Caco-2 (cell line): ENCODE data around the gene CARD18. TPM values are rescaled to one million over a fixed set of nuclear protein-coding genes. Genes with fewer than 3 reads are reported as not detected.
"Not testable (repeated sequence)": the region's sequence is repeated elsewhere in the genome, so short reads cannot be mapped to it uniquely, and the experiment has no call there.

ENCODE experiments used
- BruUV-seq: library from RNA; stranded (reverse); fragments of 400-500 nt; replicated peaks from 2 replicates; lab custom pipeline; 2021; lab: Mats Ljungman, UMichigan
- CTCF ChIA-PET: fragments of 300-600 bp; sonication (Branson Sonifier 250); formaldehyde crosslinking; loops from one replicate; lab custom pipeline; 2022; ENCODE audit warnings: antibody characterized with exemption; lab: Charles Lee
- POLR2A ChIA-PET: fragments of 300-600 bp; sonication (Branson Sonifier 250); formaldehyde crosslinking; loops from one replicate; lab custom pipeline; 2022; ENCODE audit warnings: antibody characterized with exemption; lab: Charles Lee
- DNase-seq, 2 experiments: peaks; one replicate each; pipeline versions ENCODE4 v3.0.0 to v3.0.0-alpha.2; 2020 to 2022
- H3K27me3 ChIP-seq: replicated peaks from 2 replicates; pipeline ENCODE4 v1.6.0; 2011; ENCODE audit warnings: low read length; ENCODE audit not compliant: control insufficient read depth, insufficient read depth
- H3K36me3 ChIP-seq: 2 replicates; pipeline ENCODE4 v1.5.1; 2011; ENCODE audit warnings: low read length; ENCODE audit not compliant: control insufficient read depth, insufficient read depth
- H3K4me1 ChIP-seq: fragments of 250-450 bp; sonication (Bioruptor Pico); 2 replicates; pipeline ENCODE4 v1.5.1; 2020; ENCODE audit warnings: mild to moderate bottlenecking
- H3K4me3 ChIP-seq: 2 replicates; pipeline ENCODE4 v1.5.1; 2011; ENCODE audit warnings: low read depth, mild to moderate bottlenecking, control low read depth, low read length
- H3K9me3 ChIP-seq: fragments of 250-450 bp; sonication (Bioruptor Pico); 2 replicates; pipeline ENCODE4 v1.5.1; 2020; ENCODE audit warnings: mild to moderate bottlenecking, moderate library complexity
- H3K27ac Mint-ChIP-seq: one replicate; pipeline ENCODE4 v1.8.0; 2022; ENCODE audit warnings: mixed read lengths; ENCODE audit not compliant: unreplicated experiment
- H3K27me3 Mint-ChIP-seq: one replicate; pipeline ENCODE4 v1.8.0; 2022; ENCODE audit warnings: mixed read lengths; ENCODE audit not compliant: insufficient read depth, unreplicated experiment
- H3K36me3 Mint-ChIP-seq: one replicate; pipeline ENCODE4 v1.8.0; 2022; ENCODE audit warnings: mild to moderate bottlenecking, mixed read lengths; ENCODE audit not compliant: insufficient read depth, unreplicated experiment
- H3K4me1 Mint-ChIP-seq: one replicate; pipeline ENCODE4 v1.8.0; 2022; ENCODE audit warnings: low read depth, mixed read lengths; ENCODE audit not compliant: unreplicated experiment
- H3K4me3 Mint-ChIP-seq: one replicate; pipeline ENCODE4 v1.8.0; 2022; ENCODE audit warnings: mild to moderate bottlenecking, moderate library complexity, mixed read lengths; ENCODE audit not compliant: unreplicated experiment
- H3K9me3 Mint-ChIP-seq: one replicate; pipeline ENCODE4 v1.8.0; 2022; ENCODE audit warnings: mixed read lengths; ENCODE audit not compliant: unreplicated experiment
- intact Hi-C: fragments of 100-400 bp; cut with micrococcal nuclease; formaldehyde crosslinking; loops from one replicate; pipeline ENCODE4 v1.10.0; 2022; ENCODE audit not compliant: unreplicated experiment
- total RNA-seq: library from RNA; stranded (reverse); gene quantifications from 2 replicates; pipeline ENCODE4 v1.2.3, GENCODE V29; 2022
- TF ChIP-seq, protein P1 (sequence below), 2 experiments: fragments of 200-600 bp in 1 of 2; IDR thresholded peaks; 1 replicate in 1 of 2; 2 replicates in 1 of 2; pipeline versions ENCODE4 v1.5.1 to v1.8.0; 2011 to 2022; ENCODE audit warnings: antibody characterized with exemption in 1 of 2, control low read depth in 1 of 2, inconsistent platforms in 1 of 2, low read depth in 1 of 2, low read length in 1 of 2, mild to moderate bottlenecking in 1 of 2, moderate library complexity in 1 of 2; ENCODE audit not compliant: insufficient read depth in 1 of 2, severe bottlenecking in 1 of 2, unreplicated experiment in 1 of 2

CARD18 gene
- total RNA-seq, 1 experiment from 2014 or later, result not detected

DNA sequence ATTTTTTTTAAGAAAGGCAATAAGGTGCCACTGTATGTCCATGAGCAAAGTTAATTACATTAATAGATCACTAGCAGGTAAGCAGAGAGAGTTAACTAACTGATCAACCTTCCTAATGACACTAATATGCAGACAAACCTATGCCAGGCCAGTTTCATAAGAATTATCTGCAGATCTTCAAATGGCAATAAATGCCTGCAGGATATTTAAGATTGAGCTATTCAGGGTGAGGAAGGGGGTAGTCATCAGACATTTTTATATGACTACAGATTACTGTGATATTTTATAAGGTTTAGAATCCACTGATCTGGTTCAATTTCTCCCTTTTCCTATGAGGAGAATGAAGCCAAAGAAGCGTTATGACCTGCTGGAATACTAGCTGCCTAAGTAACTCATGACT, 30.2 kb downstream of the CARD18 start:
- H3K4me3 ChIP-seq, result no peak overlapping the region
- H3K36me3 ChIP-seq, result no peaks in the 10 kb centered on the region
- Mint-ChIP-seq H3K36me3 (no peaks in the 10 kb centered on the region), H3K27me3 (no peaks in the 10 kb centered on the region), H3K4me3 (no peak overlapping the region), H3K4me1 (peaks cover 6% of the 10 kb centered on the region), H3K9me3 (no peaks in the 10 kb centered on the region), H3K27ac (no peak overlapping the region)
- ChIA-PET CTCF (no interaction called here), POLR2A (no interaction called here)
- 0 out of 2 replicates have a peak, but pooled peaks cover 4% of the 10 kb centered on the region for H3K4me1 ChIP-seq
- BruUV-seq, result no TSS peak
- H3K9me3 ChIP-seq, result no peaks in the 10 kb centered on the region
- TF ChIP-seq, protein P1, sequence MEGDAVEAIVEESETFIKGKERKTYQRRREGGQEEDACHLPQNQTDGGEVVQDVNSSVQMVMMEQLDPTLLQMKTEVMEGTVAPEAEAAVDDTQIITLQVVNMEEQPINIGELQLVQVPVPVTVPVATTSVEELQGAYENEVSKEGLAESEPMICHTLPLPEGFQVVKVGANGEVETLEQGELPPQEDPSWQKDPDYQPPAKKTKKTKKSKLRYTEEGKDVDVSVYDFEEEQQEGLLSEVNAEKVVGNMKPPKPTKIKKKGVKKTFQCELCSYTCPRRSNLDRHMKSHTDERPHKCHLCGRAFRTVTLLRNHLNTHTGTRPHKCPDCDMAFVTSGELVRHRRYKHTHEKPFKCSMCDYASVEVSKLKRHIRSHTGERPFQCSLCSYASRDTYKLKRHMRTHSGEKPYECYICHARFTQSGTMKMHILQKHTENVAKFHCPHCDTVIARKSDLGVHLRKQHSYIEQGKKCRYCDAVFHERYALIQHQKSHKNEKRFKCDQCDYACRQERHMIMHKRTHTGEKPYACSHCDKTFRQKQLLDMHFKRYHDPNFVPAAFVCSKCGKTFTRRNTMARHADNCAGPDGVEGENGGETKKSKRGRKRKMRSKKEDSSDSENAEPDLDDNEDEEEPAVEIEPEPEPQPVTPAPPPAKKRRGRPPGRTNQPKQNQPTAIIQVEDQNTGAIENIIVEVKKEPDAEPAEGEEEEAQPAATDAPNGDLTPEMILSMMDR (IDR thresholded peaks at IDR 0.05; ENCODE audit: insufficient read depth in 1 of 2, low read depth in 1 of 2, low read length in 1 of 2, severe bottlenecking in 1 of 2, unreplicated experiment in 1 of 2), result no peak
- no peak for DNase-seq
- H3K27me3 ChIP-seq, result no peaks in the 10 kb centered on the region
- intact Hi-C loops, result no loop called here

DNA sequence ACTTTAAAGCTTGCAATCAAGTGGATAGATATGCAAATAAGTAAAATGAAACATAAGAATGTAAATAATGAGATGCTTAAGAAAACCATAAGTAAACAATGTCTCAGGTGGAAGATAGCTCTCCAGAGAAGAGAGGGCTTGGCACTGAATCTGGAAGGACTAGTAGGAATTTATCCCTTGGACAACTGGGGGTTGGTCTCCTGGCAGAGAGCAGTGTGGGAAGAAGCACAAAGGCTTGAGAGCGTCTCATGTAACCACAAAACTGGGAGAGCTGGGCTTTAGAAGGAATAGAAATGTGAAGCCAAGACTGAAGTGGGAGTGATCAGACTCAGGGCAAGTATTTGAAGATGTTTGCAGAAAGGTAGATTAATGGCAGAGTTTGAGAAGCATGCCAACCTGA, 31.3 kb downstream of the CARD18 start:
- TF ChIP-seq, protein P1 (IDR thresholded peaks at IDR 0.05; ENCODE audit: insufficient read depth in 1 of 2, low read depth in 1 of 2, low read length in 1 of 2, severe bottlenecking in 1 of 2, unreplicated experiment in 1 of 2), result no peak
- Histone ChIP-seq H3K4me1 (0 out of 2 replicates have a peak, but pooled peaks cover 4% of the 10 kb centered on the region), H3K4me3 (no peak overlapping the region), H3K9me3 (no peaks in the 10 kb centered on the region), H3K36me3 (no peaks in the 10 kb centered on the region), H3K27me3 (no peaks in the 10 kb centered on the region)
- Mint-ChIP-seq H3K4me1 (peaks cover 6% of the 10 kb centered on the region), H3K36me3 (no peaks in the 10 kb centered on the region), H3K4me3 (no peak overlapping the region), H3K27ac (no peak overlapping the region), H3K27me3 (no peaks in the 10 kb centered on the region), H3K9me3 (no peaks in the 10 kb centered on the region)
- no TSS peak for BruUV-seq
- DNase-seq, result no peak
- CTCF ChIA-PET, result no interaction called here
- intact Hi-C loops, result no loop called here
- POLR2A ChIA-PET, result no interaction called here

DNA sequence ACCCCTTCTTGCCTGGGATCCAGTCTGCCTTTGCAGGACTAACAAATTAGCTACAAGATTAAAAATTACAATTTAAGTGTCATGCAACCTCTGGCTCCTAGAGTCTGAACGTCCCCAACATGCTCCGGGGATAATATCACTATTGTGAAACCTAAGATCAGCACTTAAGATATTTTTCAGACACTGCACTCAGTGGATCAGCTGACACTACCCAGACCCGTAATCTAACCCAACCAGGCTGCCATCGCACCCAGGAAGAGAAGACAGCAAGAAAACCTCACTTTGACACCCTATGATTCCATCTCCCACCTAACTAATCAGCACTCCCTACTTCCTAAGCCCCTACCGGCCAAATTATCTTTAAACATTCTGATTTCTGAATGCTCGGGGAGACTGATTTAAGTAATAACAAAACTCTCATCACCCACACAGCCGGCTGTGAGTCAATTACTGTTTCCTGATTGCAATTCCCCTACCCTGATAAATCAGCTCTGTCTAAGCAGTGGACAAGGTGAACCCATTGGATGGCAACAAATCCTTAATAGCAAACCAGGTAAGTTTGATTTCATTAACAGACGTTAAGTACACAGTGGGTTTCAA, 32.2 kb downstream of the CARD18 start:
- H3K36me3 ChIP-seq, CTCF ChIA-PET, H3K4me3 ChIP-seq, POLR2A ChIA-PET, H3K9me3 Mint-ChIP-seq, H3K27me3 Mint-ChIP-seq, H3K4me1 ChIP-seq, intact Hi-C loops, H3K27ac Mint-ChIP-seq, DNase-seq, H3K9me3 ChIP-seq, BruUV-seq, H3K4me1 Mint-ChIP-seq, H3K36me3 Mint-ChIP-seq, H3K4me3 Mint-ChIP-seq, H3K27me3 ChIP-seq: not testable (repeated sequence)
